GM12878 (cell line): ENCODE measurements around the gene TMPRSS13. TPM values are rescaled to one million over a fixed set of nuclear protein-coding genes. Genes with fewer than 3 reads are reported as not detected.

Experiments used
- ATAC-seq: fragments of 200-7000 bp; cut with Tn5 transposase; 3 replicates; pipeline ENCODE4 v1.9.1; 2020; ENCODE audit warnings: mild to moderate bottlenecking, moderate library complexity
- BruUV-seq: library from RNA; stranded (reverse); fragments of 400-500 nt; replicated peaks from 2 replicates; lab custom pipeline; 2021; lab: Mats Ljungman, UMichigan
- CTCF ChIA-PET: fragments of 300-600 bp; sonication (Branson Sonifier 250); formaldehyde crosslinking; extraction: SDS; loops from one replicate; lab custom pipeline; 2021; ENCODE audit warnings: inconsistent platforms; lab: Yijun Ruan, JAX
- POLR2A ChIA-PET: fragments of 350-600 bp; formaldehyde crosslinking; extraction: SDS; loops from one replicate; lab custom pipeline; 2021; ENCODE audit warnings: inconsistent platforms; lab: Charles Lee
- RAD21 ChIA-PET: fragments of 300-600 bp; sonication (Branson Sonifier 250); formaldehyde crosslinking; loops from one replicate; lab custom pipeline; 2023; ENCODE audit warnings: antibody characterized with exemption; ENCODE audit not compliant: unreplicated experiment; lab: Charles Lee
- SMC1A ChIA-PET: fragments of 300-600 bp; sonication (Branson Sonifier 250); formaldehyde crosslinking; loops from one replicate; lab custom pipeline; 2023; ENCODE audit not compliant: unreplicated experiment, uncharacterized antibody; lab: Charles Lee
- DNase-seq: peaks from one replicate; pipeline ENCODE4 v3.0.0-alpha.2; 2011; ENCODE audit warnings: low read depth, low spot score
- FAIRE-seq: peaks from 3 replicates; lab custom pipeline; 2011; peaks lifted over from hg19 to GRCh38; lab: Jason Lieb, UNC
- H2AFZ ChIP-seq: 2 replicates; pipeline ENCODE4 v1.6.0; 2011; ENCODE audit warnings: low read depth, low read length, control low read depth; ENCODE audit not compliant: control insufficient read depth
- H3K27ac ChIP-seq: 2 replicates; pipeline ENCODE4 v1.5.1; 2011; ENCODE audit warnings: control low read depth; ENCODE audit not compliant: control insufficient read depth, insufficient read depth
- H3K27me3 ChIP-seq, 2 experiments: replicated peaks in 1 of 2; 2 replicates each; pipeline versions ENCODE4 v1.6.0 to v1.6.1; 2011; ENCODE audit warnings: low read length in 1 of 2; ENCODE audit not compliant: control insufficient read depth in 2 of 2, insufficient read depth in 2 of 2
- H3K36me3 ChIP-seq, 2 experiments: 2 replicates each; pipeline ENCODE4 v1.5.1; 2011; ENCODE audit warnings: low read length in 1 of 2; ENCODE audit not compliant: control insufficient read depth in 2 of 2, insufficient read depth in 2 of 2
- H3K4me1 ChIP-seq: 2 replicates; pipeline ENCODE4 v1.6.1; 2011; ENCODE audit warnings: mild to moderate bottlenecking, low read length, moderate library complexity, mixed read lengths; ENCODE audit not compliant: control insufficient read depth, insufficient read depth
- H3K4me2 ChIP-seq: 2 replicates; pipeline ENCODE4 v1.6.0; 2011; ENCODE audit warnings: control low read depth; ENCODE audit not compliant: control insufficient read depth, insufficient read depth
- H3K4me3 ChIP-seq: fragments of 200-600 bp; sonication (generic); 2 replicates; pipeline ENCODE4 v1.5.1; 2016
- H3K79me2 ChIP-seq: 2 replicates; pipeline ENCODE4 v1.6.0; 2011; ENCODE audit warnings: low read length; ENCODE audit not compliant: control insufficient read depth, insufficient read depth
- H3K9ac ChIP-seq: 2 replicates; pipeline ENCODE4 v1.8.0; 2011; ENCODE audit warnings: low read length, control low read depth, mixed read lengths; ENCODE audit not compliant: control insufficient read depth, insufficient read depth
- H3K9me3 ChIP-seq: replicated peaks from 3 replicates; pipeline ENCODE4 v1.5.1; 2011; ENCODE audit warnings: mild to moderate bottlenecking, low read length; ENCODE audit not compliant: control insufficient read depth, insufficient read depth
- H4K20me1 ChIP-seq: 2 replicates; pipeline ENCODE4 v1.6.0; 2011; ENCODE audit not compliant: control insufficient read depth, insufficient read depth
- FOXM1 ChIP-seq: IDR thresholded peaks from 2 replicates; pipeline ENCODE4 v1.6.1; 2012; ENCODE audit warnings: low read depth, mild to moderate bottlenecking, inconsistent platforms, low read length, moderate library complexity
- NFXL1 ChIP-seq: fragments of 450-650 bp; IDR thresholded peaks from 2 replicates; pipeline ENCODE4 v1.6.1; 2017; ENCODE audit warnings: antibody characterized with exemption, mild to moderate bottlenecking, borderline replicate concordance
- ZNF24 ChIP-seq: fragments of 450-650 bp; IDR thresholded peaks from 2 replicates; pipeline ENCODE4 v1.6.1; 2017; ENCODE audit warnings: antibody characterized with exemption, mild to moderate bottlenecking
- WGBS: methylation state at CpG from one replicate; pipeline ENCODE4 v1.1.6; 2016; ENCODE audit warnings: low lambda C conversion rate; ENCODE audit not compliant: insufficient replicate concordance, insufficient coverage; ENCODE audit errors: missing lambda C conversion rate; 5-methylcytosine and 5-hydroxymethylcytosine counted together
- in situ Hi-C: fragments of 300-500 bp; cut with MboI; formaldehyde crosslinking; loops from 9 replicates; pipeline ENCODE4 v1.14.3; 2018; ENCODE audit warnings: mixed read lengths
- intact Hi-C: fragments of 100-400 bp; cut with micrococcal nuclease; formaldehyde crosslinking; loops from one replicate; pipeline ENCODE4 v1.14.2; 2022; ENCODE audit not compliant: unreplicated experiment
- polyA plus RNA-seq, 11 experiments: library from polyadenylated mRNA; depleted of rRNA in 4 of 11; unstranded in 6 of 11; stranded (reverse) in 5 of 11; fragments of >200 nt; fragmentation: Nextera tagmentation in 4 of 11; fragmentation: Illumina TruSeq in 1 of 11; extraction: Ambion mirVana in 4 of 11; extraction: Trizol in 1 of 11; gene quantifications; 1 replicate in 1 of 11; 2 replicates in 10 of 11; pipeline versions ENCODE4 v1.2.1 to v1.2.3, GENCODE V29; 2011 to 2016; ENCODE audit warnings: inconsistent platforms in 2 of 11, missing spikeins in 2 of 11, low read depth in 1 of 11
- total RNA-seq, 4 experiments: library from RNA; depleted of rRNA in 3 of 4; stranded (reverse); fragments of >200 nt in 3 of 4; fragmentation: Illumina TruSeq in 1 of 4; extraction: Trizol in 1 of 4; gene quantifications; 2 replicates each; pipeline versions ENCODE4 v1.2.1 to v1.2.3, GENCODE V29; 2013 to 2021
- TF ChIP-seq, protein P1 (sequence below): IDR thresholded peaks from 2 replicates; pipeline ENCODE4 v1.6.1; 2011; ENCODE audit warnings: low read depth, mild to moderate bottlenecking, low read length, moderate library complexity, borderline replicate concordance; ENCODE audit errors: extremely low read depth

Gene TMPRSS13
- total and polyA plus RNA-seq, 10 of the 15 experiments (the other 5 are each of a cell fraction or from before 2014, with no cell fraction given) = 0.05 to 0.50 (median 0.26) TPM; not detected in 2

DNA sequence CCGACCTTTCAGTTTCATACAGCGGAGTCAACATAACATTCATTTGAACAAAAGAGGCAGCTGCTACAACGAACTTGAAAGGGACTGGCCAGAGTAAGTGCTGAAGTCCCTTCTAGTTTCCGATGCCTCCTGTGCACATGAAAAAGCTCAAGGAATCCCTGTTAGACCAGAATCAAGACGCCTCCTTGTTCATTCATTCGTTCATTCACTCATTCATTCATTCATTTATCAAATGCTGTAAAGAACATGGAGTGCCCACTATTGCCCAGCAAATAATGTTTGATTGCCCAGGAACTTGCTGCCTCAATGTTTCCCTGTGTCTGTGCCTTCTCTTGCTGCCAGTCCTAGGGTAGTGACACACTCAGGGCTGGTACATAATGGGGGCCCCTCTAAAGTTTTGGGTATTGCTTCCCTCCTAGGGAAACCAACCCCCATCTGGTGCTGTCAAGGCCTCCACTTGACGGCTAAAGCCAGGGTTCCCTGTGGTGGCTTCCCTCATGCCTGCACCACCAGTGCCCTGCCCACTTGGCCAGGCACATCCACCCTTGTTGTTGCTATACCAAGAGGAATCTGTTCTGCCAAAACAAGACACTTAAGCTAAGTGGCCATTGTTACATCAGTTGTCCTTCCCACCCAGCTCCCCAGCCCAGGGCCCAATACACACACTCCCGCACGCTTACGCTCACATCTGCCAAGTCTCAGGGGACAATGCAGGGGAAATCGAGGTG is 3.8 kb downstream of the TMPRSS13 start:
- 60% methylated on average over 11 of the region's 11 CpGs for WGBS
- ChIA-PET CTCF (interaction anchor here (4.0 kb wide), 1 partner anchor 21 kb away, joined by 26 read pairs; no protein-coding TSS in a partner anchor), RAD21 (interaction anchor here (1.6 kb wide), 1 partner anchor 21 kb away, joined by 6 read pairs; no protein-coding TSS in a partner anchor), POLR2A (interaction anchor here (0.9 kb wide), 1 partner anchor 11 kb away, joined by 3 read pairs; no protein-coding TSS in a partner anchor), SMC1A (interaction anchor here (0.8 to 3.5 kb wide), 3 partner anchors 11 to 20 kb away, joined by 3 to 14 read pairs (median 3); no protein-coding TSS in a partner anchor)
- Histone ChIP-seq H3K4me3 (no peak overlapping the region), H3K27ac (no peak overlapping the region), H2AFZ (no peak overlapping the region), H3K9ac (no peak overlapping the region), H3K36me3 (no peaks in the 10 kb centered on the region), H3K4me2 (no peak overlapping the region), H3K4me1 (peaks cover 3% of the 10 kb centered on the region; the same call in 1 of the 2 replicates), H3K9me3 (no peaks in the 10 kb centered on the region)
- DNase-seq (no peak), FAIRE-seq (no peak)
- BruUV-seq = no TSS peak
- intact Hi-C loops = no loop called here
- no peak for TF ChIP-seq NFXL1
- peak; percentile 83 for TF ChIP-seq ZNF24
- TF ChIP-seq, protein P1, sequence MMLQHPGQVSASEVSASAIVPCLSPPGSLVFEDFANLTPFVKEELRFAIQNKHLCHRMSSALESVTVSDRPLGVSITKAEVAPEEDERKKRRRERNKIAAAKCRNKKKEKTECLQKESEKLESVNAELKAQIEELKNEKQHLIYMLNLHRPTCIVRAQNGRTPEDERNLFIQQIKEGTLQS = no peak
- no peak for TF ChIP-seq FOXM1
- TF ChIP-seq, all 136 proteins: peak for 1
- in situ Hi-C loops = no loop called here
- Histone ChIP-seq H3K27me3 (no peaks in the 10 kb centered on the region), H3K79me2 (no peaks in the 10 kb centered on the region), H4K20me1 (no peaks in the 10 kb centered on the region)
- ATAC-seq = no peak
